NCI-H1048 (cell line): ENCODE data around the gene GH1.
A peak's percentile ranks its signal among the peaks of the same experiment; 100 is the strongest.
"Not testable (repeated sequence)": the region's sequence is repeated elsewhere in the genome, so short reads cannot be mapped to it uniquely, and the experiment has no call there.

Experiments
- DNase-seq: peaks from one replicate; lab custom pipeline; 2025; lab: John Stamatoyannopoulos, UW

GH1 gene

GRCh38 chr17:63918789-63919305, at the start of gene GH1:
Gene GH1 (minus strand): TSS chr17:63918839. CDS start chr17:63918776, 63 bp downstream.
- not testable (repeated sequence) for DNase-seq

GRCh38 chr17:63967953-63968352, 49.3 kb upstream of the GH1 start:
- no peak for DNase-seq

GRCh38 chr17:63966646-63967264, 48.1 kb upstream of the GH1 start:
- DNase-seq, result no peak

GRCh38 chr17:63963123-63963522, 44.5 kb upstream of the GH1 start:
- no peak for DNase-seq

DNA sequence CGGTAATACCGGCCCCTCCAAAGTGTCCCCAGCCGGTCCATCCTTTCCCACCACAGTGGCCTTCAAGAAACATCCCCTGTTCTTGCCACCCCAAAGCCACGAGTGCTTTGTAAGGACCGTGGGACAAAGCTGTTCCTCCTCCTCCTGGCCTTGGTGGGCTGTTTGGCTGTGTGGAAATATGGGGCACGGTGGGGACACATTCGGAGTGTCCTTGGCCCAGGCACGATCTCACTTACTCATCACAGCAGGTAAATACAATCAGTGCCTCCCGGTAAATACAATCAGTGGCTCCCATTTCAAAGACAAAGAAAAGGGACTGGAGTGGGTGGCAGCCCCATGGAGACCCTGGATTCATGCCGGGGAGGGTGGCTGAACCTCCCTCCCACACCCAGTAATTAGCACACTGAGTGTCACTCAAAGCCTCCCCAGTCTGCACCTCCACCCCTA, 43.7 kb upstream of the GH1 start:
- no peak for DNase-seq

DNA sequence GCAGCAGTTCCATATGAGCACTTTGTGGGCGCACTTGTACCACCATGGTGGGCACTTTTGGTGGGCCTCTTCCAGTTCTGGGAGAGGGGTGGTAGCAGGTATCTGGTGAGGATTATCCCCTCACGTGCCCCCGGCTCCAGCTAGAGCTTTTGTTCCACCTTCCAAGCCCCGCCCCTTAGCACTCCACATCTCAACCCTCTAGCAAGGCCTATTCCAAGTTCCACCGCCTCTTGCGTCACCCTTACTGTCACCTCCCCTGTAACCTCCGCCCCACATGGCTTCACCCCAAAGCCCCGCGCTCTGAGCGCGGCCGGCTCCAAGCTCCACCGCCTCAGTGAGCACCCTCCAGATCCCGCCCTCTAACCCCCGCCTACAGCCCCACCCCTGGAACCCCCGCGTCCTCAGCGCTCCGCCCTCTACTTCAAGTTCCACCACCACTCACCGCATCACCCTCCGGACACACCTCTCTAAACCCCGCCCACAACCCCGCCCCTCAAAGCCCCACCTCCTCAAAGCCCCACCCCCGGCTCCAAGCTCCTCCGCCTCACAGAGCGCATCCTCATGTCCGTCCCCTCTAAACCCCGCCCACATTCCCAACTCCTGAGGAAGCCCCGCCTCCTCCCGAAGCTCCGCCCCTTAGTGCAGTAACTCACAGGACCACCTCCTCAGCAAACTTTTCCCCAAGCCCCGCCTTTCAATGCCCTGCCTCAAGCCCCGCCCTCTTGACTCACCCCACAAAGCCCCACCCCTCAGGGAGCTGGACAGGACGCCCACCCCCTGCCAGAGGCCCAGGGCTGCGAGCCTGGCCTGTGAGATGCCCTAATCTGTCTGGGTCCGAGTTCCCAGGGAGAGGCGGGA, 42.9 kb upstream of the GH1 start:
- peak; percentile 73 for DNase-seq

GRCh38 chr17:63960430-63960829, 41.8 kb upstream of the GH1 start:
- no peak for DNase-seq

- no peak for DNase-seq
Measured at GRCh38 chr17:63960006-63960405, 41.4 kb upstream of the GH1 start.

GRCh38 chr17:63956296-63956920, 37.8 kb upstream of the GH1 start:
- DNase-seq, result no peak

- no peak for DNase-seq
Measured at GRCh38 chr17:63955791-63956190, 37.2 kb upstream of the GH1 start.

- no peak for DNase-seq
Measured at GRCh38 chr17:63955232-63955631, 36.6 kb upstream of the GH1 start.

DNA sequence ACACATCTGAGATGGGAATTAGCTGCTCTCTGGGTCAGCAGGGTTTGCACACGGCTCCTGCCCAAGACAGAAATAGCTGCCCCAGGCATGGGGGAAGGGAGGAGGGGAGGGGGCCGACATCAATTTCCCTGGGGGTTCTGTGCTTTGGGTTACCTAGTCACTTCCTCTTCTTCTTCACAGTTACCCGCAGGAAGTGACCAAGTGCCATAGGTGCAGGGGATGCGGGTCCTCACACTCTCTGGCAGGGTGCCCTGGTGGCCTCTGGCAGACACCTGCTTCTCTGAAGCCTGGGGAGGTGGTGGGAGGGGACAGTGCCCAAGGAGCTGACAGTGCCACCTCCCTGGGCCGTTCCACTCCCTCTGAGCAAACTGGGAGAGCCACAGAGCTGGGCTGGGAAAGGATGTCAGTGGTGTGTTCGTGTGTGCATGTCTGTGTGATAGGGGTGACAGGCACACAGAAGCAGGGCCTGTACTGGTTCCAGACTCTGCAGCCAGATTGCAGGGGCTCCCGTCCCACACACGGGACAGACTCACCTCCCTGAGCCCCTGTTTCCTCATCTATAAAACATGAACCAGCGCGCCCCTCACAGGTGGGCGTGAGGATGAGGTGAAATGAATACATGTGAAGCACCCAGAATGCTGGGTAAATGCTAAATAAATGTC, 35.9 kb upstream of the GH1 start:
- DNase-seq, result no peak

GRCh38 chr17:63950940-63951907, 32.6 kb upstream of the GH1 start:
- no peak for DNase-seq

- DNase-seq, result no peak
Measured at GRCh38 chr17:63949576-63950250, 31.1 kb upstream of the GH1 start.

DNA sequence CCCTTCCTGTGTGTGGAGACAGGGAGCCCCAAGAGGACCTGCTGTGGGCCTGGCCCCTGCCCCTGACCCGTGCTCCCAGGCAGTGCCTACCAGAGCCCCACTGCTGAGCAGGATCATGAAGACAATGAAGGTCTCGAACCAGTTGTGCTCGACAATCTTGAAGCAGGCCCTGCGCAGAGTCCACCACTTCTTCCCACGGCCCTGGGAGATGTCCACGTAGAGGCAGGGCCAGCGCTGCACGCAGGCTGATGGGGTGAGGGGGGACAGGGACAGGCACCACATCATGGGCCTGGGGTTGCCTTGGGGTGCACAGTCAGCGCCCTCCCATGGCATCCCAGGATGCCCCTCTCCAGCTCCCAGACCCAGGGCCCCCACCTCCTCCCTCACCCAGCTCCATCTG, 29.9 kb upstream of the GH1 start:
- DNase-seq, result no peak

- DNase-seq, result no peak
Measured at GRCh38 chr17:63947711-63948330, 29.2 kb upstream of the GH1 start.

DNA sequence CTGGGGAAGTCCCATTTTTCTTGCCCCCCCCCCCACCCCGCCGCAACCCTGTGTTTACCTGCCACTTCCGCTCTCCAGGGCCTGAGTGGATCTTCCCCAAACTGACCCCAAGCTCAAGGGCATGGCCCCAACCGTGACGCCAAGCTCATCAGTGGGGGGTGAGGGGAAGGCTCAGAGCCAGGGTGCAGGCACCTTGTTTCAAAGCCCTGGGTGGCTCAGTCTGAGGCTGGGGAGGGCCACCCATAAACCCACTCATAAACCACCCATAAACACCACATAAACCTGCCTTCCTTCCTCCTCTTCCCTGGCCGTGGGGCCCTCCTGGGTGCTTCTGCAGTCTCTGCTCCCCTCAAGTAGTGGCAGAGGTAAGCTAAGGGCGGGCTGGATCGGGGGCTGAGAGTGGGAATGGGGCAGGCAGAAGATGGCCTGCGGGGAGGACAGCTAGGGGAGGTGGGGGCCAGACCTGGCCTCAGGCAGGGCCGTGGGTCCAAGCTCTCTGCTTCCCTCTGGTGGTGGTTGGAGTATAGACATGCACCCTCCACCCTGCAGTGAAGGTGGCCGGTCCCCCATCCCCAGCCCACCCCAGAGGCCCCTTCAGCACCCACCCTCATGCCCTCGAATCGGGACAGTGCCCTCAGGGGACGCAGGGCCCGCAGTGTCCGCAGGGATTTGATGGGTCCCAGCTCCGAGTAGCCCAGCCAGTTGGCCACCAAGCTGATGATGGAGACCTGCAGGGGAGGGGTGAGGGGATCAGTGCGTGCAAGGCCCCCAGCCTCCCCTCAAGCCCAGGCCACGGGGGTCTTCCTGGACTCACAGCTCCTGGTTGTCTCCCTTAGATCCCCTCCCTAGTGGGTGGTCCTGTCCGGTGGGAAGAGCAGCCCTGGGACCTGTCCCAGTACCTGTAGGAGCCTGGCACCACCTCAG, 28.1 kb upstream of the GH1 start:
- DNase-seq, result no peak

DNA sequence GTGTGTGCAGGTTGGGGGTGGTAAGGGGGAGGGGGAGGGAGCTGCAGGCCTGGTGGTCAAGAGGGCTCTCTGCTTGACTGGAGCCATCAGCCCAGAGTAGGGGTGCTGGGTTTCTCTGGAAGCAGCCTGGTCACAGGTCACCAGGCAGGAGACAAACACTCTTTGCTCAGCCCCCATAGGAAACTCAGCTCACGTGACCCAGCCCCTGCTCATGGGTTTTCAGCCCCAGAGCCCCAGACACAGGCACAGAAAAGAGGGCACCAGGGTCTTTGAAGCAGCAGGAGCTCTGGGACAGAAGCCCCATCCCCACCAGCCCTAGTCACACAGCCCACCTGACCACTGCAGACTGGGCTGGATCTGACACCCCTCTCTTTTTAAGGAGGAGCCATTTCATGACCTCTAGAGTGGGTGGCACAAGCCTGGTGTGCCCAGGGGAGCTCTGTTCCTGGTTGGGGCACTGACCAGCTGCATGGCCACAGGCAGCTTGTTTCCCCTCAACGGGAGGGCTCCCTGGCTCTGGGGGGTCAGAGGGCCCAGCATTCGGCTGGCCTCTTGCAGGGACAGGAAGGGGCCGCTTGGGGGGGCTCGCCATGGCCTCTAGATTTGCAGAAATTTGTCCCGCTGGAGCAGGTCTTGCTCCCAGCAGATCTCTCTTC, 27.3 kb upstream of the GH1 start:
- no peak for DNase-seq
